CD4-positive, alpha-beta T cell treated with Interleukin-17A for 4 hours (primary cell): ENCODE measurements around the gene STXBP2.

Experiments used
- DNase-seq: peaks from one replicate; pipeline ENCODE4 v3.0.0-alpha.2; 2020; ENCODE audit warnings: mixed read lengths

STXBP2 gene

GRCh38 chr19:7657131-7657751 lies 20.3 kb downstream of the STXBP2 start:
- peak; percentile 44 for DNase-seq

DNA sequence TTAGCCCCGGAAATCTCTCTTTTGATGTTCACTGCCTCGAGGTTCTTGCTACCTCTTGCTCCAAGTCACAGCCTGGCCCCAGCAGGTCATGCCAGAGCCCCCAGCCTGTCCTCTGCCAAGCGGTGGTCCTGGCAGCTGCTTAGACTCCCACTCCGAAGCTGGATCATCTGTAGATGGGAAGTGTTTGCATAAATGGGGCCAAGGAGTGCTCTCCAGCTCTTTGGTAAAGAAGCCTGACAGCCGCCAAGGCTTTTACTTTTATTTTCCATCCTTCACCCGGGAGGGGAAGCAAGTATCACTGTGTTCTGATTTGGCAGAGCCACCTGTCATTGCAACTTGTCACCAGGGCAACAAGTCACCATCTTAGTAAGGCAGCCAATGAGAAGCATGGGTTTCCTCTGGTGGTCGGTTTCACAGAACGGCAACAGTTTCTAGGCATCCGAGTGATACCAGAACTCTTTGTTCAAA lies 21.3 kb downstream of the STXBP2 start:
- peak; percentile 56 for DNase-seq

GRCh38 chr19:7661744-7662538 lies 25.0 kb downstream of the STXBP2 start:
- no peak for DNase-seq

GRCh38 chr19:7662657-7663056 lies 25.7 kb downstream of the STXBP2 start:
- no peak for DNase-seq

GRCh38 chr19:7663706-7664105 lies 26.8 kb downstream of the STXBP2 start:
- no peak for DNase-seq

DNA sequence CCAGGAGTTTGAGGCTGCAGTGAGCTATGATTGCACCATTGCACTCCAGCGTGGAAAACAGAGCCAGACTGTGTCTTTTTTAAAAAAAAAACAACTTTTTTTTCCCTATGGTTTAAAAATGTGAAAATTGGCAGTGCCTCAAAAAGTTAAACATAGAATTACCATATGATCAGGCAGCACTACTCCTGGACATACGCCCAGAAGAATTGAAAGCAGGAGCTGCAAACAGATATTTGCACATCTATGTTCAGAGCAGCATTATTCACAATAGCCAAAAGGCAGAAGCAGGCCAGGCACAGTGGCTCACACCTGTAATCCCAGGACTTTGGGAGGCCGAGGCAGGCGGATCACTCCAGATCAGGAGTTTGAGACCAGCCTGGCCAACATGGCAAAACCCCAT lies 28.2 kb downstream of the STXBP2 start:
- no peak for DNase-seq

DNA sequence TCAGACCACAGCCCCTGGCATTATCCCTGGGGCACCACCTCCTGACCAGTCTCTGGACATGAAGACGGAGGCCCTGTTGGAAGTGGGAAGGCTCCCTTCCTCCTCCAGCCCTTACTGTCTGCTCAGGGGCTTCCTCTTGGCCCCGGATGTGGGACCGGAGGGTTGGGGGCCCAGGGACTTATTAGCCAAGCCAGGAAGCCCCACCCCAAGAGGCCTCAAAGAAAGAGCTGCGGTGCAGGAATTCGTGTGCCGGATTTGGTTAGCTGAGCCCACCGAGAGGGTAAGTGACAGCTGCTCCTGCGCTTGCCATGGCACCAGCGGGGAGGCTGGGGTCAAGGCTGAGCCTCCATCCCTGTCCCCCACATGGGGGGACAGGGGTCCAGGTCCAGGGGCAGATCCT lies 31.9 kb downstream of the STXBP2 start, which contains the start of gene RETN:
RETN (plus strand) TSS at position 208 of the 400 bp plus-strand sequence. CDS start 278 bp downstream, outside the sequence.
- DNase-seq: no peak

DNA sequence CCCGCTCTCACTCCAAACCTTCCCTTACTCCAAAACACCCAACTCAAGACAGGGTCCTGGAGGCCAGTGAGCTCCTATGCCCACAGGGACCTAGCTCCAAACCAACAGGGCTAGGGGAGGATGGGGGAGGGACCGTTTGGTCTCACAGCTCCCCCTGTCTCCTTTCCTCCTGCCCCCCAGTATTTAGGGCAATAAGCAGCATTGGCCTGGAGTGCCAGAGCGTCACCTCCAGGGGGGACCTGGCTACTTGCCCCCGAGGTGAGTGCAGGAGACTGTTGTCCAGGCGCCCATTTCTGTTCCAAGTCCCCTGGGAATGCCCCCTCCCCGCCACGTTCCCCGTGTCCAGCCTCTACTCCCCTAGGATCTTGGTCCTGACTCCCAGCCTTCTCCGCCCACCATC lies 32.7 kb downstream of the STXBP2 start:
- DNase-seq: no peak

GRCh38 chr19:7670150-7670783 lies 33.4 kb downstream of the STXBP2 start:
- peak; percentile 18 for DNase-seq

DNA sequence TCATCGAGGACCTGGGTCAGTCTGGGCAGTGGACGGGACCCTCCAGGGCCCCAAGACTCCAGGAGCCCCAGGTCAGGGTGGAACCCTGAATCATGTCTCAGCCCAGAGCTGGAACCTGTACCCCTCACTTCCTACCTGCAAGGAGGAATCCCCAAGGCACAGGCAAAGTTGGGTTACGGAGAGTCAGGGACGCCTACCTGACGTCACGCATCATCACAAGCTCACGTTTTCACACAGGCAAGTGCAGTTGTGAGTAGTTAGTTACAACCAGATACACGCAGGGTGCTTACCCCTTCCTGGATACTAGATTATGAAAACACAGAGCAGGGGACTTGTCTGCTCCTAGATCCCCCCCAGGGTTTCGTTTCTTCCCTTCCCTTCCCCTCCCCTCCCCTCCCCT lies 33.9 kb downstream of the STXBP2 start:
- DNase-seq: no peak

GRCh38 chr19:7672522-7672921 lies 35.6 kb downstream of the STXBP2 start:
- DNase-seq: no peak

GRCh38 chr19:7674010-7675005 lies 37.4 kb downstream of the STXBP2 start:
- peak; percentile 40 for DNase-seq

GRCh38 chr19:7676376-7676775 lies 39.5 kb downstream of the STXBP2 start:
- DNase-seq: no peak

DNA sequence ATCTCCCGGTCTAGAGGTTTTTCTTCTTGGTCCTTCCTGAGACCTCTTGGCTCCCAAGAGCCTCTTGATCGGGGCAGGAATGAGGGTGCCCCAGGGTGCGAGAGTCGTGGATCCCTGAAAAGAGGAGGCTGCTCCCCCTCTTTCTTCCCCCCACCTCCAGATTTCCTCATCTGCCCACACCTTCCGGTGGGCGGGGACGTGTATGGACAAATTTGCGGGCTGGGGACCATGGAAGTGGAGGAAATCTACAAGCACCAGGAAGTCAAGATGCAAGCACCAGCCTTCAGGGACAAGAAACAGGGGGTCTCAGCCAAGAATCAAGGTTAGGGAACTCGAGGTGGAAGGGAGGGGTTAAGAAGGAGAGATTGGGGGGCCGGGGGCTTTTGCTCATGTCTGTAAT lies 39.9 kb downstream of the STXBP2 start, which contains the start of gene MCEMP1:
MCEMP1 (plus strand) TSS at position 237 of the 400 bp plus-strand sequence; CDS start at position 268, 31 bp downstream.
- DNase-seq: no peak

GRCh38 chr19:7677669-7678311 lies 40.9 kb downstream of the STXBP2 start:
- DNase-seq: no peak

GRCh38 chr19:7678971-7679751 lies 42.3 kb downstream of the STXBP2 start:
- peak; percentile 79 for DNase-seq

- DNase-seq: no peak
Observed at GRCh38 chr19:7679771-7680605, 43.1 kb downstream of the STXBP2 start.

GRCh38 chr19:7680606-7681339 lies 43.9 kb downstream of the STXBP2 start, which contains the start of gene TRAPPC5:
TSS of gene TRAPPC5 (plus strand) at chr19:7680833. CDS start at chr19:7682254, 1,421 bp downstream.
- peak; percentile 90 for DNase-seq
